Cardiac muscle cell (in vitro differentiated cells and primary cell): ENCODE results near the gene IQCH. TPM values are rescaled to one million over a fixed set of nuclear protein-coding genes. Genes with fewer than 3 reads are reported as not detected.

Experiments
- DNase-seq, 2 donors: peaks; one replicate each; pipeline versions ENCODE4 v3.0.0 to v3.0.0-alpha.2; 2010 to 2017; ENCODE audit warnings: low read depth in 1 of 2, low spot score in 1 of 2
- H3K27ac ChIP-seq: fragments of 200-600 bp; sonication (generic); 2 replicates; pipeline ENCODE4 v1.5.1; 2016
- H3K27me3 ChIP-seq: fragments of 200-600 bp; sonication (generic); 2 replicates; pipeline ENCODE4 v1.6.0; 2016; ENCODE audit warnings: control low read depth
- H3K36me3 ChIP-seq: fragments of 200-600 bp; sonication (generic); 2 replicates; pipeline ENCODE4 v1.5.1; 2016; ENCODE audit warnings: control low read depth
- H3K4me1 ChIP-seq: fragments of 200-600 bp; sonication (generic); 2 replicates; pipeline ENCODE4 v1.8.1; 2017; ENCODE audit warnings: low read depth, mild to moderate bottlenecking, mixed run types
- H3K4me3 ChIP-seq: fragments of 200-600 bp; sonication (generic); 2 replicates; pipeline ENCODE4 v1.5.1; 2016; ENCODE audit warnings: mild to moderate bottlenecking
- H3K9me3 ChIP-seq: fragments of 200-600 bp; sonication (generic); 2 replicates; pipeline ENCODE4 v1.5.1; 2017; ENCODE audit warnings: low read depth, mild to moderate bottlenecking, control low read depth
- polyA plus RNA-seq: library from polyadenylated mRNA; unstranded; fragments of >200 nt; fragmentation: Nextera tagmentation; extraction: Ambion mirVana; gene quantifications from 2 replicates; pipeline ENCODE4 v1.2.1, GENCODE V29; 2016
- total RNA-seq: library from RNA; depleted of rRNA; stranded (reverse); fragments of >200 nt; gene quantifications from 2 replicates; pipeline ENCODE4 v1.2.3, GENCODE V29; 2016
- TF ChIP-seq, protein P1 (sequence below): IDR thresholded peaks from 2 replicates; pipeline ENCODE4 v1.5.1; 2012; ENCODE audit warnings: low read depth, mild to moderate bottlenecking, low read length

Gene IQCH
- total and polyA plus RNA-seq, 2 experiments from 2014 or later, result 5.9 to 6.9 TPM

DNA sequence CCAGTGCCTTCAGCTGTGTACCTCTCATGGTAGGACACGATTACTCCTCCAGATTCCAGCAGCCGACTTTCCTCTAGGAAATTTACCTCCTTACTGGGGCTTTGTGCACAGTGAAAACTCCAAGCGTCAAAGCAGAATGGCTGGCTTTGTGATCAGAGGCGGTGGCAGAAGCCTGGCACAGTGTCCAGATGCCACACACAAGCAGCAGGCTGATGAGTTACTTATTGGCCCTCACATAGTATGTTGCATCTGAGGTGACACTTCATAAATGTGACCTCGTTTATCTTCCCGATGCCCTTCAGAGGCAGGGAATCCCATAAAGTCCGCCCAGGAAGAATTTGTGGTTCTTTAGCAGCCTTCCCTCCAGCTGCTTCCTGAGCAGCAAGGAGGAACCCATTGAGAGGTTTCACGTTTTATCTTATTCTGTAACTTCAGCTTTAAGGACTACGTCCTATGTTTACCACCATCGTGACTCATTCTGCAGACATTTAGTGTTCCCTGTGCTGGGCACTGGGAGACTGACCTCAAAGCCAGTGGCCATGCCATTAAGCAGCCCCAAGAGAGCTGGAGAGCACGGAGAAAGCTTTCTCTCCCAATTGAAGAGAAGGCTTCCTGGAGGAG lies 159.3 kb downstream of the IQCH start:
- Histone ChIP-seq H3K27me3 (no peaks in the 10 kb centered on the region), H3K4me1 (no peaks in the 10 kb centered on the region), H3K9me3 (no peaks in the 10 kb centered on the region), H3K27ac (no peak overlapping the region), H3K36me3 (no peaks in the 10 kb centered on the region), H3K4me3 (no peak overlapping the region)
- peak in 1 of 2 donors; percentile 72 for DNase-seq
- TF ChIP-seq, protein P1, sequence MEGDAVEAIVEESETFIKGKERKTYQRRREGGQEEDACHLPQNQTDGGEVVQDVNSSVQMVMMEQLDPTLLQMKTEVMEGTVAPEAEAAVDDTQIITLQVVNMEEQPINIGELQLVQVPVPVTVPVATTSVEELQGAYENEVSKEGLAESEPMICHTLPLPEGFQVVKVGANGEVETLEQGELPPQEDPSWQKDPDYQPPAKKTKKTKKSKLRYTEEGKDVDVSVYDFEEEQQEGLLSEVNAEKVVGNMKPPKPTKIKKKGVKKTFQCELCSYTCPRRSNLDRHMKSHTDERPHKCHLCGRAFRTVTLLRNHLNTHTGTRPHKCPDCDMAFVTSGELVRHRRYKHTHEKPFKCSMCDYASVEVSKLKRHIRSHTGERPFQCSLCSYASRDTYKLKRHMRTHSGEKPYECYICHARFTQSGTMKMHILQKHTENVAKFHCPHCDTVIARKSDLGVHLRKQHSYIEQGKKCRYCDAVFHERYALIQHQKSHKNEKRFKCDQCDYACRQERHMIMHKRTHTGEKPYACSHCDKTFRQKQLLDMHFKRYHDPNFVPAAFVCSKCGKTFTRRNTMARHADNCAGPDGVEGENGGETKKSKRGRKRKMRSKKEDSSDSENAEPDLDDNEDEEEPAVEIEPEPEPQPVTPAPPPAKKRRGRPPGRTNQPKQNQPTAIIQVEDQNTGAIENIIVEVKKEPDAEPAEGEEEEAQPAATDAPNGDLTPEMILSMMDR, result no peak

DNA sequence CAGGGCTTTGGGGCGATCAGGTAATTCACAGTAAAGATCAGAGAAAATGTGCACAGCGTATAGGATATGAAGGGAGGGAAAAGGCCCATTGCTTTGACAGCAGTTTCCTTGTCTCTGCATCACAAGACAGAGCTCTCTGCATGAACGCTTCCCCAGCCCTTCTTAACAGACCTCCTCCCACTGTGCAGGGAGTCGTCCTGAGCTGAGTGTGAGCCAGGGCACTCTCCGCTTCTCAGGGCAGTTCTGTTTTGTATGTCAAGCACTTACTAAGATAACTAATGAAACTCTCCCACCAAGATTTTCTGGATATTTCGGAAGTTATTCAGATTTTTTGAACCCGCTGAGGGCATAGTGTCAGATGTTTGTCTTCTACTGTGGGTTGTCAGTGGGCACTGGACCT lies 160.6 kb downstream of the IQCH start:
- no peaks in the 10 kb centered on the region for H3K4me1 ChIP-seq
- TF ChIP-seq, protein P1, result no peak
- no peak overlapping the region for H3K27ac ChIP-seq
- no peak for DNase-seq
- H3K9me3 ChIP-seq, result no peaks in the 10 kb centered on the region
- no peaks in the 10 kb centered on the region for H3K36me3 ChIP-seq
- no peak overlapping the region for H3K4me3 ChIP-seq
- no peaks in the 10 kb centered on the region for H3K27me3 ChIP-seq

GRCh38 chr15:67416891-67417290 lies 162.3 kb downstream of the IQCH start:
- H3K27me3 ChIP-seq, result no peaks in the 10 kb centered on the region
- no peak for DNase-seq
- no peaks in the 10 kb centered on the region for H3K4me1 ChIP-seq
- TF ChIP-seq, protein P1, result no peak
- H3K9me3 ChIP-seq, result no peaks in the 10 kb centered on the region
- H3K27ac ChIP-seq, result no peak overlapping the region
- H3K36me3 ChIP-seq, result no peaks in the 10 kb centered on the region
- H3K4me3 ChIP-seq, result no peak overlapping the region

- Histone ChIP-seq H3K4me1 (no peaks in the 10 kb centered on the region), H3K4me3 (no peak overlapping the region), H3K9me3 (no peaks in the 10 kb centered on the region), H3K27me3 (no peaks in the 10 kb centered on the region), H3K27ac (no peak overlapping the region), H3K36me3 (no peaks in the 10 kb centered on the region)
- no peak for DNase-seq
- TF ChIP-seq, protein P1, result no peak
Measured at GRCh38 chr15:67419705-67420104, 165.1 kb downstream of the IQCH start.

DNA sequence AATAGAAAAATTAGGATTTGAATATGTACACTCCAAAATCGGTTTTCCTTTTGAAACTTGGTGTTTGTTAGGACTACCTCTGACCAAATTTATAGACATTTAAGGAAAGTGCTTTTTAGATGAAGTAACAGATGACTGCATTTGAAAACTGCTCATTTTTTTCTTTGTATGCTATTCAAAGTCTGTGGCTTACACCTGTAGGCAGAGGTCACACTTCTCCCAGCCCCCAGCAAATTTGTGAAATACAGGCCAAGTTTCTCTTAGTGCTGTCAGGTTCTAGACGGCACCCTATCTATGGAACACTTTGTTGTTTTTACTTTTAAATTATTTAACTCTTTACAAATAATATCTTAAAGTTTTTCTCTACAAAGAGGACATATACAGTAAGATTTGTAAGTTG lies 165.6 kb downstream of the IQCH start:
- Histone ChIP-seq H3K9me3 (no peaks in the 10 kb centered on the region), H3K4me1 (no peaks in the 10 kb centered on the region), H3K36me3 (no peaks in the 10 kb centered on the region), H3K27ac (no peak overlapping the region), H3K4me3 (no peak overlapping the region), H3K27me3 (no peaks in the 10 kb centered on the region)
- no peak for DNase-seq
- TF ChIP-seq, protein P1, result no peak
